Astrocyte of the spinal cord (primary cell): ENCODE results near the gene NEUROG3.

Experiments used
- DNase-seq: peaks from one replicate; pipeline ENCODE4 v3.0.0; 2011; ENCODE audit warnings: low read depth, low spot score
- H3K4me3 ChIP-seq: 2 replicates; pipeline ENCODE4 v1.5.1; 2011; ENCODE audit warnings: low read depth, mild to moderate bottlenecking, low read length, moderate library complexity
- CTCF ChIP-seq: IDR thresholded peaks from 2 replicates; pipeline ENCODE4 v1.5.1; 2012; ENCODE audit warnings: low read depth, mild to moderate bottlenecking, low read length, inconsistent platforms
- in situ Hi-C: cut with HindIII; loops from 2 replicates; pipeline ENCODE4 v1.10.0; 2017; ENCODE audit warnings: low sequenced_read_pairs

NEUROG3 gene

GRCh38 chr10:69573056-69573806, at the start of gene NEUROG3:
NEUROG3 (minus strand) TSS chr10:69573422; CDS start chr10:69573043, 379 bp downstream.
- TF ChIP-seq CTCF, result no peak
- DNase-seq, result no peak
- no peak within 1 kb of the TSS for H3K4me3 ChIP-seq
- in situ Hi-C loops, result no loop called here

- H3K4me3 ChIP-seq, result no peak overlapping the region
- in situ Hi-C loops, result no loop called here
- no peak for TF ChIP-seq CTCF
- DNase-seq, result no peak
Measured at GRCh38 chr10:69620625-69621024, 47.4 kb upstream of the NEUROG3 start.

GRCh38 chr10:69619626-69620025, 46.4 kb upstream of the NEUROG3 start:
- no peak for TF ChIP-seq CTCF
- H3K4me3 ChIP-seq, result no peak overlapping the region
- in situ Hi-C loops, result no loop called here
- no peak for DNase-seq

GRCh38 chr10:69618746-69619145, 45.5 kb upstream of the NEUROG3 start:
- no peak for DNase-seq
- H3K4me3 ChIP-seq, result no peak overlapping the region
- in situ Hi-C loops, result no loop called here
- no peak for TF ChIP-seq CTCF

- TF ChIP-seq CTCF, result no peak
- DNase-seq, result no peak
- in situ Hi-C loops, result no loop called here
- H3K4me3 ChIP-seq, result no peak overlapping the region
Measured at GRCh38 chr10:69616358-69616757, 43.1 kb upstream of the NEUROG3 start.

GRCh38 chr10:69614130-69614529, 40.9 kb upstream of the NEUROG3 start:
- no peak for TF ChIP-seq CTCF
- DNase-seq, result no peak
- no peak overlapping the region for H3K4me3 ChIP-seq
- in situ Hi-C loops, result no loop called here
